SIG-M5 treated with dmso at 0.1 percent for 504 hours (cell line): ENCODE measurements around the gene PLA2G2D.
"Not testable (repeated sequence)": the region's sequence is repeated elsewhere in the genome, so short reads cannot be mapped to it uniquely, and the experiment has no call there.

ENCODE experiments used
- DNase-seq: peaks from one replicate; lab custom pipeline; 2025; ENCODE audit not compliant: unreplicated experiment; lab: John Stamatoyannopoulos, UW

PLA2G2D gene

DNA sequence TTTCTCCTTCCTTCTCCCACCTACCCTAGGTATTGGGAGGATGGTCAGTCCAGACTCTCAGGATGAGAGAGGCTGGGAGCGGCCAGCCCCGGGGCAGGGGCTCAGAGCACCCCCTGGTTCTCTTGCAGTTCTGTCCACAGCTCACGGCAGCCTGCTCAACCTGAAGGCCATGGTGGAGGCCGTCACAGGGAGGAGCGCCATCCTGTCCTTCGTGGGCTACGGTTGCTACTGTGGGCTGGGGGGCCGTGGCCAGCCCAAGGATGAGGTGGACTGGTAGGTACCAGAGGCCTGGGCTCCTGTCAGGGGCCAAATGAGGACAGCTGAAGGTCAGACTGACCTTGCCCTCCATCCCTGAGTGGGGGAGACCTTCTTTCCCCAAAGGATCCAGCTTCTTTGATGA is 24.0 kb upstream of the PLA2G2D start:
- DNase-seq, result no peak

DNA sequence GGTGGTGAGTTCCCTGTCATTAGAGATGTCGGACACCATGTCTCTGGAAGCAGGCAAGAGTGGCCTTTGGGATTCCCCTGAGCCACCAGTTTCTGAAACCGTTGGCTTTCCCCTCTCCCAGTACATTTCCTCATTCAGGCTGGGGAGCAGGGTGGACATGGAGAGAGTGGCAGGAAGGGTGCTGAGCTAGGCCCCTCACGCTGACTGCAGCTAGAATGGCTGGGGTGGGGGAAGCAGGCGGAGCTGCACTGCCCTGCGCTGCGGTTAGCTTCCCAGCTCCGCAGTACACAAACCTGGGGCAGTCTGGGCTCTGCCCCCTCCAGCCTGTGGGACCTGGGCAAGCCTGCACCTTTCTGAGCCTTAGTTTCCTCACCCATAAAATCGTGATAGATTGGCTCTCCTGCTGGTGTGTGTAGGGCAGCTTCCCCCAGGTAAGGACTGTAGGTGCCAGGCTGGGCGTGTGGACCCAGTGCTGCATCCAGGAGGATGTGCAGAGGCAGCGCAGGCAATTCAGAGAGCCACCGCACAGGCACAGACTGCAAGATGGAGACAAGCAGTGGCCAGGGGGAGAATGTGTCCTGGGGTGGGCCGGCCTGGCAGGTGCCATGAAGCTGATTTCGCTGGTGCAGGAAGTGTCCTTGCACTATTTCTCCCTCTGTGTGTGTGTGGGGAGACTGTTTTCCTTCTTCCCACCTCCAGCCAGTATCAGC is 22.8 kb upstream of the PLA2G2D start:
- no peak for DNase-seq

DNA sequence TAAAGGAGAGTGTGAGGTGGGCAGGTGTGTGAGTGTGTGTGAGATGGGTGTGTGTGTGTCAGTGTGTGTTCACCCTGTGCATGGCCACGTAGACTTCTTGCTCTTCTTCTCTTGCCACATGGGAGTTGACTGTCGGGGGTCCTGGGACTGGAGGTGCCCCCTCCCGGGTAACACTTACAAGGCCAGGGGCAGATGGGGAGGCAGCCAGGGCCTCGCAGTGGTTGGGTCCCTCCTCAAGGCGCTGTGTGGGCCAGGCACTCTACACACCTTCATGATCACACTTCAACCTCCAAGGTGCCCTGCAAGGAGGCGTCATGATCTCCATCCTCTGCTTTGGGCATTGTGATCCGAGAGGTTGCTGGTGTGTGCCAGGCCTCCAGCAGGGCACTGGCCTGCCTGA is 22.1 kb upstream of the PLA2G2D start:
- no peak for DNase-seq

DNA sequence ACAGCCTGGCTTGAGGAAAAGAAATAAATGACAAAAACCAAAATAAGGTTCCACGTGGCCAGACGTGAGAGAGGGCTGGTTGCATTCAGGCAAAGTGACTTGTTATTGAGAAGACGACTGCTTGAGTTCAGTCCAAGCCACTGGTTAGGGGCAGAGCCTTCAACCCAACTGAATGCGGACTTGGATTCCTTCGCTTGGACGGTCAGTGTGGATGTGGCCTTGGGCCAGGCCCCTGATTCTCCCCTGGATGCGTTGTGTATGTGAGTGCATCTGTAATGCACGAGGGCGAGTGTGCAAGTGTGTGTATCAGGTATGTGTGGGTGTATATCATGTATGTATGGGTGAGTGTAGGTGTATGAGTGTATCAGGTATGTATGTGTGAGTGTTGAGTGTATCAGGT is 21.7 kb upstream of the PLA2G2D start:
- no peak for DNase-seq

DNA sequence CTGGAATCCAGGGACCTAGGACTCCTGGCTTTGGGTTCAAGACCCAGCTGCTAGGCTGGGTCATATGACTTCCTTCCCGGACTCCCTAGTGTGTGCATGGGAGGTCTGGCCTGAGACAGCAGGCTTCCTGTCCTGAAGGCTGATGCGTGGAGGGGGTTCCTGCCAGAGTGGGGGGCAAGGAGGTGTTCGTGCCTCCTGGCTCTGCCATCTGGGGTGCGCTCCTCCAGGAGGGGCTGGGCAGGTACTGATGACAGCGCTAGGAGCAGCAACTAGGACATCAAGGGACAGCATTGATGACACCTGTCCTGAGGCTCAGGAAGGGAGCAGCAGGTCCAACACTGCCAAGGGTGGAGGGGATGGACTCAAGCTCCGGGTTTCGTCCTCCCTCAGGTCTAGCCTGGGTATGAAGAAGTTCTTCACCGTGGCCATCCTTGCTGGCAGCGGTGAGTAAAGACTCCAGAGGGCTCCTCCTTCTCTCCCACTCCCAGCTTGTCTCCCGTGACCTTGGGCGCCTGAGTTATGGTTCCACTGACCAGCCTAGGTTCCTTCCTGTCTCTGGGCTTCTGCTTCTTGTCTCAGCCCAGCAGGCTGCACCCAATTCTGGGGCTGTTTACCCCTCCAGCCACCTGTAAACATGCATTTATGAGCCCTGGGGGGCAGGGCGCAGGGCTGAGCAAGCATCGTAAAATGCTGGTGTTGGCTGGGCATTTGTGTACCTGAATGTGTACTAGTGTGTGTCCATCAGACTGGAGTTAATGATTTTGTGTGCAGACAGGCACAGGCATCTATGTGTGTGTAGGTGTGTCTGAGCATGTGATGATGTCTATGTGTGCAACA is 20.7 kb upstream of the PLA2G2D start:
- DNase-seq, result no peak

DNA sequence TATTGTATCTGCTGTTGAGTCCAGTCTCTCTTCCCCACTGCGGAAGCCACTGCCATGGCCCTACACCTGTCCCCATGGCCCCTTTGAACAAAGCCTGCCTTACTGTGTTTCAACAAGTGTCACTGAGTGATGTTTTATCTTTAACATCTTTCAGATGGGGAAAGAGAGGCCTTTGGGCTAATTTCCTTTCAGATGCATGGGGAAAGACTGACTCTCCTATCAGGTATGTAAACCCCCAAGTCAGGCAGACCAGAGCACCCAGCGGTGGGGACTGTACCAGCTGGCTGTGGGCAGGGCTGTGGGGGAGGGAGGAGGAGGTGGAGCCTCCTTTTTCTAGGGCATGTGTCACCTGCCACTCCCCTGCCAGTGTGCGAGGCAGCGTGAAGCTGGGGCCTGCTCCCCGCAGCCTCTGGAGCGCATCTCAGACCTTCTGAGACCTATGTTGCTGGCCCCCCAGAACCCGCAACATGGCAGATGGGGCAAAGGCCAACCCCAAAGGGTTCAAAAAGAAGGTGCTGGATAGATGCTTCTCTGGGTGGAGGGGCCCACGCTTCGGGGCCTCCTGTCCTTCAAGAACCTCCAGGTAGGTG is 19.7 kb upstream of the PLA2G2D start, which contains the start of gene PLA2G2F:
Gene PLA2G2F, plus strand, starts transcription at position 363 of the 590 bp plus-strand sequence. Its CDS starts 105 bp downstream, at position 468.
- DNase-seq, result no peak

DNA sequence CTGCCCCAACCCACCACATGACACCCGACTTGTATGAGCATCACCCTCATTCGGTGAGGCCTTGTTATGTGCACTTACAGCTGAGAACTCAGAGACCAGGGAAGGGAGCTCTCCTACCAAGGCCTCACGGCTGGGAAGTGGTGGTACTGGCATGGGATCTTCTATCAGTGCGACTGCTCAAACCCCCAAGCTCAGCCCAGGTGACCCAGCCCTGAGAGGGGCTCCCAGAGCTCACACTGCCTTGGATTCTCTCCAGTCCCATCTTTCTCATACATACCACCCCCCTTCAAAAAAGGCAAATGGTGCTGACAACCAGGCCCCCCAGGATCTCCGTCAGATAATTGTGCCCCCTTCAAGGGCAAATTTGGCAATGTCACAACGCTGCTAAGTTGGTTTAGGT is 19.0 kb upstream of the PLA2G2D start:
- no peak for DNase-seq

DNA sequence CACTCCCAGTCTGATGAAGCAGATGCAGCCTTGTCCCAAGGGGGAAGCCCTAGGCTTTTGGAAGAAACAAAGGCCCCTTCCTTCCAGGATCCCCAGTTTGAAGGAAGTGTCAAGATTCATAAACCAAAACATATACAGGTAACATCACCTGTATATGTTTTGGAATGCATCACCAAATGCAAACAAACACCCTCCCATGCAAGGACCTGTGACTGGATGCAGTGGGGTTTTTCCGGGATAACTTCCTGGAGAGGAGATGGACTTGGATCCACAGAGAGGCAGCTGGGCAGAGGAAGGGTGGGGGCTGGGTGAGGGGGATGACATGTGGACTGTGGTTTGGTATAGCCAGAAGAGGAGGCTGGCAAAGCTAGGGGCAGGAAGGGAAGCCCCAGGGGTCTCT is 18.3 kb upstream of the PLA2G2D start:
- DNase-seq, result no peak

DNA sequence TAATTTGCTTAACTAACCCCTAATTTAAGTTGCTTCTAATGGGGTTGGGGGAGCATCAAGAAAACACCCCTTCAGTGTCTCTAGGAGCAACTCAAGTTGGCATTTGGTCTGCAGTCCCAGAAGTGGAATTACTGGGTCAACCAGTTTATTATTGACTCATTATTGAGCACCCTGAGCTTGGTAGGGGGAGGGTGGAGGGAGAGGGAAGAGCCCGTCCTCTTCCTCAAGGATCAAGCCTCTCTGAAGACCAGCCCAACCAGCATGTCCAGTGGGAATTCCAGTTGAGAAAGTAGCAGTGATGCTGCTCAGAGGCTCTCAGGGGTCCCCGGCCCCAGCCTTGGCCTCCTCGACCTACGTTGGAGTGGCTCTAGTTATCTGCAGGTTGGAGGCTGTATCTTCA is 17.7 kb upstream of the PLA2G2D start:
- no peak for DNase-seq

DNA sequence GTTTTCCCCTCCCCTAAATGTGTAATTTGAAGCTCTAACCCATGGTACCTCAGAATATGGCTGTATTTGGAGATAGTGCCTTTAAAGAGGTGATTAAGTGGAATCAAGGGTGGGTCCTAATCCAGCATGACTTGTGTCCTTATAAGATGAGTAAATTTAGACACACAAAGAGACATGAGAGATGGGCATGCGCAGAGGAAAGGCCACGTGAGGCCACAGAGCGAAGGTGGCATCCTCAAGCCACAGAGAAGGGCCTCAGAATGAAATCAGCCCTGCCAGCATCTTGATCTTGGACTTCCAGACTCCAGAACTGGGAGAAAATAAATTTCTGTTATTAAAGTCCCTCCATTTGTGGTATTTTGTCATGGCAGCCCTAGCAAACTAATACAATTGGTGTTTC is 16.9 kb upstream of the PLA2G2D start:
- DNase-seq, result no peak

DNA sequence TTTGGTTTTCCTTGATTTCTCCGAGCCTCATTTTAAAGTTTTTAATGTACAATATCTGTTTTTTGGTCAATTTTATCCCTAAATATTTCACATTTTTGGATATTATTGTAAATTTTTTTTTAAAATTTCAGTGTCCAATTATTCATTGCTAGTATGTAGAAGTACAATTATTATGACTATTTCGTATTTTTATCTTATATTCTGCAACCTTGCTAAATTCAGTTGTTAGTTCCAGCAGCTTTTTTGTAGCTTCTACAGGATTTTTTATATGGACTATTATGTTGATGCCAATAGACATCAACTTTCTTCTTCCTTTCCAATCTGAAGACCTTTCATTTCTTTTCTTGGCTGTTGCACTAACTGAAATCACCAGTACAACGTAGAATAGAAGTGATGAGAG is 15.7 kb upstream of the PLA2G2D start:
- DNase-seq, result no peak

DNA sequence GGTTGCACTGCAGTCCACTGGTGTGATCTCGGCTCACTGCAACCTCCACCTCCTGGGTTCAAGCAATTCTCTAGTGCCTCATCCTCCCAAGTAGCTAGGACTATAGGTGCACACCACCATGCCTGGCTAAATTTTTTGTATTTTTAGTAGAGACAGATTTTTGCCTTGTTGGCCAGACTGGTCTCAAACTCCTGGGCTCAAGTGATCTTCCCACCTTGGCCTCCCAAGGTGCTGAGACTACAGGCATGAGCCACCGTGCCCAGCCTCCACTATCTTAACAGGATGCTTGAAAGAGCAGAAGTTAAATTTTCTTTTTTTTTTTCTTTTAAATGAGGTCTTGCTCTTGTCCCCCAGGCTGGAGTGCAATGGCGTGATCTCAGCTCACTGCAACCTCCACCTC is 11.2 kb upstream of the PLA2G2D start:
- not testable (repeated sequence) for DNase-seq

DNA sequence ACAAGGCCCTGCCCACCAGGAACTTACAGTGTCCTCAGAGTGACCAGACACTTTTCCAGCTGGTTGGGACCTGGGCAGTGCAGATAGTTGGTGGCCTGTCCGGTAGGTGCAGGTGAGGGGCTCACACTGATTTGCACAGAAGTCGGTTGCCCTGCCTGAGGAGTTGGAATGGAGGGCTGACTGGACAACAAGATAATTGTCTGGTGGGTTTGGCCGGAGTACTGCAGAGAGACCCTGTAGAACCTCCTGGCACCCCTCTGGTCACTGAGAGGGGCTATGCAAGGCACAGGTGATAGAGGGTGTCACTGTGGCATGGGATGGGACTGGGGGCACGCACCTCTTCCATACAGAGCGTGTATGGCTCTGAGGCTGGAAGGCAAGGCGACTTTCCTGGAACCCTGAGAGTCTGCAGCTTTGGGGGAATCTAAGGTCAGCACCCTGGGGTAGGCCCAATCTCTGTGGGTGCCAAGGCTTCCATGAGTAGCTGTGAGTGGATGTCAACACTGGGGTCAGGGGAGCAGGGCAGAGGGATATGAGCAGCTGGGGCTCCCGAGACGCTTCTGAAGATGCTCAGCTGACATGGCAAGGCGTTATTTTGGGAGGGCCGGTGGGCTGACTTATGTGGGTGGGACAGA is 7.6 kb upstream of the PLA2G2D start:
- no peak for DNase-seq

DNA sequence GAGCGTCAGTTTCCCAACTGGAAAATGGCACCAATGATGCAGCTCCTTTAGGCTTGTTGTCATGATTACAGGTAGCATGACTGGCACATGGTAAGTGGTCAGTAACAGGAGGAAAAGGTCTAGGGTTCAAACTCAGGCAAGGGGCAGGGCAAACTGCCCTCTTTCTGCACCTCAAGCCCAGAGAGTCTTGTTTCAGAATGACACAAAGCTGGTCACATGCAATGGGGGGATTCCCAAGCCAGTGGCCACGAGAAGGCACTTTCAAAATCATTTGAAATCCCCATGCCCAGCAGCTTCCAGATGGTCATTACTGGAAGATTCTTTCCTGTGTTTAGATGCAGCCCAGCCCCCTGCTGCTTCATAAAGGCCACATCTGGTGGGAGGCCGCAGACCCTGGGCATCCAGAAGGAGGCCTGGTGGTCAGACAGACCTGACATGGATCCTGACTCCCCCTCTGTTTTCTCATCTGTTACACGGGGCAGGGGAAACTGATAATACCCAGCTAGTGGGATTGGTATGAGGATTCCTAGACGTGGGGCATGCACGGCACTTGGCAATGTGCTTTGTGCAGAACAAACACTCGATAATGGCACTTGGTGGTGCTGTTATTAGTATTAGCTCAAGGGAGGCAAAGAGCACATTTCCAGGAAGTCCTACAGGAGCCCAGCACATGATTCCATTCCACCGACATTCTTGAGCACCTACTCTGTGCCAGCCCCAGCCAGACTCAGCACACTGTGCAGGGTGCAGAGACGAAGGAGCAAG is 6.9 kb upstream of the PLA2G2D start:
- no peak for DNase-seq

DNA sequence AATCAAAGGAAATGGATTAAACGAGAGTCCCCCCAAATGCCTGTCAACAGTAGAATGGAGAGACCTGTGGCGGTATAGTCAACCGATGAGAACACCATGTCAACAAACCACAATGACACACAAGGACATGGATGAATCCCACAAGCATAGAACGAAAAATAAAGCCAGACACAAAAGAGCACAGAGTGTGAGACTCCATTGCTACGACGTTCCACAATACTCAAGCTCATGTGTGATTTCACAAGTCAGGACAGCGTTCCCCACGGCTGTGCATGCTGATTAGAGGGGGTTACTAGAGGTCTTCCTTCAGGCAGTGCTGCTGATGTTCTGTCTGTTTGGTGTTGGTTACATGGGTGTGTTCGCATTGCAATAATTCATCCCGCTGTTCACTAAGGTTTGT is 5.8 kb upstream of the PLA2G2D start:
- DNase-seq, result no peak

DNA sequence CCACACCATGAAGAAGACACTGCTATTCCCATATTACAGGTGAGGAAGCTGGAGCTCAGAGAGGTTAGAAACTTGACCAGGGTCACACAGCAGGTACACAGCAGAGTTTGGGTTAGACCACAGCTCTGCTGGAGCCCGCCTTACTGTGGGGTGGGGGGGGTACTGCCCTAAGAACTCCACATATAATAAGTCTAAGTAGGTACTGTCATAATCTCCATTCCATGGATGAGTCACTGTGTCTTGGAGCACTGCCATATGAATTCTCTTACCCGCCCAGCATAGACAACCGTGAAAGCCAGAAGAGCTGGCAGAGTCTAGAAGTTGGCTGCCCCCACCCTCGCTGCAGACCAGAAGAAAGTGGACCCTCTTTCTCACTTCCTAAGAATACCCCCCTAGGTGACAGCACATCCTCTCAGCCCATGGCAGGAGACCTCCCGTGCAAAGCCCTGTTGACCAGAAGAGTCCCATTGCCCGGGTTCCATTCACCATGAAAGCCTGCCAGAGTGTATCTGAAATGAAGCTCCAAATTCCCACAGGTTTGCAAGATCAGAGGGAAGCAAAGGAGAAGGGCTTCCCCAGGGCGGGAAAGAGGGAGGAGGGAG is 5.2 kb upstream of the PLA2G2D start:
- no peak for DNase-seq

DNA sequence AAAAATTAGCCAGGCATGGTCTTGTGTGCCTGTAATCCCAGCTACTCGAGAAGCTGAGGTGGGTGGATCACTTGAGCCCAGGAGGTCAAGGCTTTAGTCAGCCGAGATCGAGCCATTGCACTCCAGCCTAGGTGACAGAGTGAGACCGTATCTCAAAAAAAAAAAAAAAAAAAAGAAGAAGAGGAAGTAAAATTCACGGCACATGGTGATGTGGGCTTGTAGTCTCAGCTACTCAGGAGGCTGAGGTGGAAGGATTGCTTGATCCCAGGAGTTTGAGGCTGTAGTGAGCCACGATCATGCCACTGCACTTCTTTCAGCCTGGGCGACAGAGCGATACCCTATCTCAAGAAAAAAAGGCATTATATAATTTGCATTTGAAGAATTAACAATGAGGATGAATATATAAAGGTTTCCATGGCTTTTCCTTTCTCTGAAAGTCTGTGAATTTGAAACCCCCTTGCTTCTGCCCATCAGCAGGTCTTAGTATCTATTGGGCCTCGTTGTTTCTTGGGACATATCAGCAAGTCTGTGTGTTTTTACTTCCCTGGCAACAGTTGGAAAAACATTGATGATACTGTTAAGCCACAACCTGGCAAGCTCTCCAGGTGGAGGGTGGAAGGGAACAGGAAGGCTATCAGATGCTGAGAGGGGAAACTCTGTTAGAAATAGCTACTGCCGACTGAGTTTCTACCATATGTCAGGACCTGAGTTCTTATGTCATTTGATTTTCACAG is 4.6 kb upstream of the PLA2G2D start:
- DNase-seq, result no peak

DNA sequence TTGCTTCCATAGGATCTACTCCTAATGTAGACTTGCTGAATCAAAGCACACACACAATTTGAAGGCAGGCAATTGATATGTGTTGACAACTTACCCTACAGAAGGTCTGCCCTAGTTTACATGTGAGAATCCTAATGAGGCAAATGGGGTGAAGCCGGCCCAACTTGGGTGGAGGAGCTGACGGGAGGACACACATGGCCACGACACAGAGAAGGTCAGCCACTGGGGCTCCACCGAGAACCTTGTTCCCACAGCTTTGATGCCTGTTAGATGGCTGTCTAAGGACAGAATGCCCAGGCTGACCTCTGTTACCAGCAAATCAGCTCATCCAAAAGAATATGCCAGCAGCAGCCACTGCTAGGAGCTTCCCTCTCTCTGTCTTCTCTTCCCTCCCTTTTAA is 1.5 kb upstream of the PLA2G2D start:
- DNase-seq, result no peak

DNA sequence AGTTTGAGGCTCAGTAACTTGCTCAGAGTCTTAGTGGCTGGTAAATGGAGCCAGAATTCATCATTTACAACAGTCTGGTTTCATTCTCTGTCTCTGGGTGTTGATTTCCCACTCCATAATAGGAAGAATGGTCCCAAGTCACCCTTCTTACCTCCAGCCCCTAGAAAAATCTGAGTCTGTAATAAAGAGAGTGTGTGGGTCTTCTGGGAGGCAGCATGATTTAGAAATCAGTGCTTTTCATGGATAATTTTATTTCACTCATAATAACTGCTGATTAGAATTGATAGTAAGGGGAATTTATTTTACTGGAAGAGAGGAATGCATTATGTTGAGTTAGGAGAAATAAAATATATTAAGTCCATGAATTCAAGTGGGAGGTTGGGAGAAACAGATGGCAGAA is 2.1 kb downstream of the PLA2G2D start:
- DNase-seq, result no peak

DNA sequence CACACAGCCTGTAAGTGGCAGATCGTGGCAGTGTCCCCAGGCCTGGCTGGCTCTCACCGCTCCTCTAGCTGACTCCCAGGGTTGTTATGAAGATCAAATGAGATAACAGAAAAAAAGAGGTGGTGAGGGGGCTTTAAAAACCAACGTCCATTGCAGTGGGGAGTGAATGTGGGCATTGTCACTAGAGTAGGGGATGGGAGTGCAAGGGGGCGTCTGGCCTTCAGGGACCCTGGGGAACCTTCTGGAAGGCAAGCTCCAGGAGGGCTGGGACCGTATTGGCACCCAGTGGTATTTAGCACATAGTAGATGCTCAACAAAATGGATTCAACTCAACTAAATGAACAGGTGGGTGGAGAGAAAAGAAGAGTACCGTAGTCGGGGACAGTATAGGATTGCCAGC is 3.4 kb downstream of the PLA2G2D start:
- no peak for DNase-seq
